ENCODE results near the gene TMEM50A.
"Not testable (repeated sequence)": the region's sequence is repeated elsewhere in the genome, so short reads cannot be mapped to it uniquely, and the experiment has no call there.

DNA sequence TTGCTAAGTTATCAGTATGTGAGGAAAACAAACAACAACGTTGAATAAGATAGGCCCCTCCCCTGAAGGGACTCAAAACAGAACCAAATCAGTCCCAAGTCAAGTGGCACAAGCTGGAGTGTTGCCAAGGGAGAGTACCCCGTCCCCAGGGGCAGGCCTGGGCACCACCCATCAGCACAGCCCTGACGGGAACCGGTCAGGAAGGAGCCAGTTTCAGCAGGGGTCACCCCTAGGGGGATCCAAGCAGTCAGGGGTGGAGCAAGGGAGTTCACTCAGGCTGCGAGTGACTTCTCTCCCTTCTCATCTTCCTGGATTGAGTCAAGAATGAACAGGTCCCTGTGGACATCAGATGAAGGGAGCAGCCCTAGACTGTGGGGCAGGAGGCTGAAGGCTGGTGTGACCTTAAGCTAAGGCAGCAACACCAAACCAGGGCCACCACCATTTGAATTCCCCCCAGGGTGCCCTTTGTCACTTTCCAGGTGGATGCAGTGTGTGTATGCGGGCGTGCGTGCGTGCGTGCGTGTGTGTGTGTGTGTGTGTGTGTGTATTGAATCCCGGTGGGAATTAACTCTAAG, 67.7 kb downstream of the TMEM50A start:
- TF ChIP-seq, protein P1, sequence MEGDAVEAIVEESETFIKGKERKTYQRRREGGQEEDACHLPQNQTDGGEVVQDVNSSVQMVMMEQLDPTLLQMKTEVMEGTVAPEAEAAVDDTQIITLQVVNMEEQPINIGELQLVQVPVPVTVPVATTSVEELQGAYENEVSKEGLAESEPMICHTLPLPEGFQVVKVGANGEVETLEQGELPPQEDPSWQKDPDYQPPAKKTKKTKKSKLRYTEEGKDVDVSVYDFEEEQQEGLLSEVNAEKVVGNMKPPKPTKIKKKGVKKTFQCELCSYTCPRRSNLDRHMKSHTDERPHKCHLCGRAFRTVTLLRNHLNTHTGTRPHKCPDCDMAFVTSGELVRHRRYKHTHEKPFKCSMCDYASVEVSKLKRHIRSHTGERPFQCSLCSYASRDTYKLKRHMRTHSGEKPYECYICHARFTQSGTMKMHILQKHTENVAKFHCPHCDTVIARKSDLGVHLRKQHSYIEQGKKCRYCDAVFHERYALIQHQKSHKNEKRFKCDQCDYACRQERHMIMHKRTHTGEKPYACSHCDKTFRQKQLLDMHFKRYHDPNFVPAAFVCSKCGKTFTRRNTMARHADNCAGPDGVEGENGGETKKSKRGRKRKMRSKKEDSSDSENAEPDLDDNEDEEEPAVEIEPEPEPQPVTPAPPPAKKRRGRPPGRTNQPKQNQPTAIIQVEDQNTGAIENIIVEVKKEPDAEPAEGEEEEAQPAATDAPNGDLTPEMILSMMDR (IDR thresholded peaks at IDR 0.05; ENCODE audit: low read length): not testable (repeated sequence)
- TF ChIP-seq EZH2 (optimal IDR thresholded peaks at IDR 0.05; ENCODE audit: low read depth, low read length); EZH2phosphoT487 (IDR thresholded peaks at IDR 0.05; ENCODE audit: low read length): not testable (repeated sequence)
